ENCODE measurements around the gene UTF1.

DNA sequence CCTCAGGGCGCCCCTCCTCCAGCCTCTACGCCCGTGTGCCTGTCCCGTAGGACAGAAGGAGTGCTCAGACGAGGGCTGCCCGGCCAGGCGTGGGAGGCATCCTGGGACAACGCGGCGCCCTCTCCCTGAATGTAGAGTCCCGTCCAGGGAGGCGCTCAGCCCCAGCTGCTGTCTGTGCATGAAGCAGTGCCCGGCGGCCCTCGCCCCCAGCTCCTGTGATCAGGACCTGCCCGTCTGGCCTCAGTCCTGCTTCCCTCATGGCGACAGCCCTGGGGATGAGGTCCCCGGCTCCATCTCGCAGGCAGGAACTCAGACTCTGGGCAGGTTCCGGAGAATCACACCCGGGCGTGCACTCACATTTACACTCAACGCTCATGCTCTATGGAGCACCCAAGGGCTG lies 24.9 kb upstream of the UTF1 start:
- TF ChIP-seq, protein P1, sequence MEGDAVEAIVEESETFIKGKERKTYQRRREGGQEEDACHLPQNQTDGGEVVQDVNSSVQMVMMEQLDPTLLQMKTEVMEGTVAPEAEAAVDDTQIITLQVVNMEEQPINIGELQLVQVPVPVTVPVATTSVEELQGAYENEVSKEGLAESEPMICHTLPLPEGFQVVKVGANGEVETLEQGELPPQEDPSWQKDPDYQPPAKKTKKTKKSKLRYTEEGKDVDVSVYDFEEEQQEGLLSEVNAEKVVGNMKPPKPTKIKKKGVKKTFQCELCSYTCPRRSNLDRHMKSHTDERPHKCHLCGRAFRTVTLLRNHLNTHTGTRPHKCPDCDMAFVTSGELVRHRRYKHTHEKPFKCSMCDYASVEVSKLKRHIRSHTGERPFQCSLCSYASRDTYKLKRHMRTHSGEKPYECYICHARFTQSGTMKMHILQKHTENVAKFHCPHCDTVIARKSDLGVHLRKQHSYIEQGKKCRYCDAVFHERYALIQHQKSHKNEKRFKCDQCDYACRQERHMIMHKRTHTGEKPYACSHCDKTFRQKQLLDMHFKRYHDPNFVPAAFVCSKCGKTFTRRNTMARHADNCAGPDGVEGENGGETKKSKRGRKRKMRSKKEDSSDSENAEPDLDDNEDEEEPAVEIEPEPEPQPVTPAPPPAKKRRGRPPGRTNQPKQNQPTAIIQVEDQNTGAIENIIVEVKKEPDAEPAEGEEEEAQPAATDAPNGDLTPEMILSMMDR (IDR thresholded peaks at IDR 0.05) = no peak
- no peak for TF ChIP-seq POLR2A (IDR thresholded peaks at IDR 0.05)
